Effector memory CD4-positive, alpha-beta T cell (primary cell): ENCODE measurements around the gene LRFN2.

ENCODE experiments used
- DNase-seq, 3 donors: peaks; one replicate each; pipeline ENCODE4 v3.0.0-alpha.2; 2020
- H3K27ac ChIP-seq: 2 replicates; pipeline ENCODE4 v1.7.0; 2013; ENCODE audit warnings: mild to moderate bottlenecking, low read length, moderate library complexity; ENCODE audit not compliant: insufficient read depth, poor library complexity, severe bottlenecking
- H3K27me3 ChIP-seq: replicated peaks from 2 replicates; pipeline ENCODE4 v1.7.0; 2013; ENCODE audit warnings: mild to moderate bottlenecking, low read length; ENCODE audit not compliant: insufficient read depth, control insufficient read depth, poor library complexity, severe bottlenecking
- H3K36me3 ChIP-seq: 2 replicates; pipeline ENCODE4 v1.7.0; 2013; ENCODE audit warnings: mild to moderate bottlenecking, low read length, moderate library complexity; ENCODE audit not compliant: control insufficient read depth, insufficient read depth
- H3K4me1 ChIP-seq: 2 replicates; pipeline ENCODE4 v1.7.0; 2013; ENCODE audit warnings: low read length, mild to moderate bottlenecking; ENCODE audit not compliant: control insufficient read depth, insufficient read depth, poor library complexity, severe bottlenecking
- H3K4me3 ChIP-seq: 2 replicates; pipeline ENCODE4 v1.7.0; 2013; ENCODE audit warnings: low read length, low read depth, mild to moderate bottlenecking; ENCODE audit not compliant: insufficient read depth, poor library complexity, severe bottlenecking
- H3K9me3 ChIP-seq: 2 replicates; pipeline ENCODE4 v1.7.0; 2013; ENCODE audit warnings: mild to moderate bottlenecking, low read length, moderate library complexity; ENCODE audit not compliant: control insufficient read depth

LRFN2 gene

GRCh38 chr6:40597301-40597700 lies 10.1 kb upstream of the LRFN2 start:
- no peaks in the 10 kb centered on the region for H3K27me3 ChIP-seq
- no peaks in the 10 kb centered on the region for H3K4me1 ChIP-seq
- no peak overlapping the region for H3K4me3 ChIP-seq
- no peaks in the 10 kb centered on the region for H3K36me3 ChIP-seq
- no peak overlapping the region for H3K27ac ChIP-seq
- DNase-seq = no peak
- no peaks in the 10 kb centered on the region for H3K9me3 ChIP-seq

- no peaks in the 10 kb centered on the region for H3K36me3 ChIP-seq
Measured at GRCh38 chr6:40588480-40588879, 1.3 kb upstream of the LRFN2 start.

GRCh38 chr6:40588070-40588384 lies 863 bp upstream of the LRFN2 start:
- H3K9me3 ChIP-seq = no peaks in the 10 kb centered on the region
- DNase-seq = no peak
- peaks cover 8% of the 10 kb centered on the region for H3K27me3 ChIP-seq
- no peaks in the 10 kb centered on the region for H3K4me1 ChIP-seq
- H3K4me3 ChIP-seq = no peak overlapping the region
- no peak overlapping the region for H3K27ac ChIP-seq
- no peaks in the 10 kb centered on the region for H3K36me3 ChIP-seq

More at GRCh38 chr6:40588480-40588879, 1.3 kb upstream of the LRFN2 start:
- no peaks in the 10 kb centered on the region for H3K4me1 ChIP-seq
- H3K27me3 ChIP-seq = peaks cover 8% of the 10 kb centered on the region
- H3K4me3 ChIP-seq = no peak overlapping the region
- H3K9me3 ChIP-seq = no peaks in the 10 kb centered on the region
- no peak overlapping the region for H3K27ac ChIP-seq
- no peak for DNase-seq

- no peak for DNase-seq
- H3K27ac ChIP-seq = no peak overlapping the region
- H3K4me1 ChIP-seq = no peaks in the 10 kb centered on the region
- no peaks in the 10 kb centered on the region for H3K36me3 ChIP-seq
- H3K9me3 ChIP-seq = no peaks in the 10 kb centered on the region
- peak overlapping the region; percentile 51 for H3K4me3 ChIP-seq
- H3K27me3 ChIP-seq = peaks cover 8% of the 10 kb centered on the region
Measured at GRCh38 chr6:40586369-40587201, 579 bp downstream of the LRFN2 start.

GRCh38 chr6:40585651-40586269 lies 1.4 kb downstream of the LRFN2 start:
- Histone ChIP-seq H3K27ac (no peak overlapping the region), H3K4me1 (no peaks in the 10 kb centered on the region), H3K9me3 (no peaks in the 10 kb centered on the region), H3K4me3 (no peak overlapping the region), H3K27me3 (peaks cover 8% of the 10 kb centered on the region), H3K36me3 (no peaks in the 10 kb centered on the region)
- DNase-seq = no peak

- H3K27me3 ChIP-seq = peaks cover 8% of the 10 kb centered on the region
- H3K4me3 ChIP-seq = no peak overlapping the region
- no peak overlapping the region for H3K27ac ChIP-seq
- H3K36me3 ChIP-seq = no peaks in the 10 kb centered on the region
- no peak for DNase-seq
- no peaks in the 10 kb centered on the region for H3K4me1 ChIP-seq
- H3K9me3 ChIP-seq = no peaks in the 10 kb centered on the region
Measured at GRCh38 chr6:40585223-40585622, 1.9 kb downstream of the LRFN2 start.

- no peak overlapping the region for H3K4me3 ChIP-seq
- H3K27me3 ChIP-seq = peaks cover 8% of the 10 kb centered on the region
- no peaks in the 10 kb centered on the region for H3K4me1 ChIP-seq
- no peak overlapping the region for H3K27ac ChIP-seq
- no peaks in the 10 kb centered on the region for H3K9me3 ChIP-seq
- no peak for DNase-seq
- no peaks in the 10 kb centered on the region for H3K36me3 ChIP-seq
Measured at GRCh38 chr6:40584741-40585140, 2.4 kb downstream of the LRFN2 start.

GRCh38 chr6:40583709-40584108 lies 3.5 kb downstream of the LRFN2 start:
- no peaks in the 10 kb centered on the region for H3K4me1 ChIP-seq
- H3K4me3 ChIP-seq = no peak overlapping the region
- no peaks in the 10 kb centered on the region for H3K9me3 ChIP-seq
- DNase-seq = no peak
- H3K27ac ChIP-seq = no peak overlapping the region
- H3K27me3 ChIP-seq = peaks cover 8% of the 10 kb centered on the region
- H3K36me3 ChIP-seq = no peaks in the 10 kb centered on the region

- DNase-seq = no peak
- Histone ChIP-seq H3K36me3 (no peaks in the 10 kb centered on the region), H3K4me1 (no peaks in the 10 kb centered on the region), H3K27ac (no peak overlapping the region), H3K4me3 (no peak overlapping the region), H3K9me3 (no peaks in the 10 kb centered on the region), H3K27me3 (peaks cover 8% of the 10 kb centered on the region)
Measured at GRCh38 chr6:40582892-40583291, 4.3 kb downstream of the LRFN2 start.

- no peak for DNase-seq
- Histone ChIP-seq H3K4me1 (no peaks in the 10 kb centered on the region), H3K36me3 (no peaks in the 10 kb centered on the region), H3K27me3 (no peaks in the 10 kb centered on the region), H3K9me3 (no peaks in the 10 kb centered on the region), H3K4me3 (no peak overlapping the region), H3K27ac (no peak overlapping the region)
Measured at GRCh38 chr6:40579101-40579500, 8.1 kb downstream of the LRFN2 start.
